Sigmoid colon (tissue), 4 donors: Measurements from ENCODE around the gene ELMO3.

Experiments used
- CTCF ChIP-seq, 4 experiments: fragments of 450-650 bp in 3 of 4; fragments of 200-600 bp in 1 of 4; IDR thresholded peaks; one replicate each; pipeline ENCODE4 v1.5.1; 2016 to 2019; ENCODE audit warnings: antibody characterized with exemption in 4 of 4, mild to moderate bottlenecking in 3 of 4, moderate library complexity in 2 of 4
- POLR2A ChIP-seq, 2 donors: fragments of 450-650 bp; IDR thresholded peaks; one replicate each; pipeline ENCODE4 v1.6.1; 2016; ENCODE audit warnings: antibody characterized with exemption in 2 of 2, mild to moderate bottlenecking in 2 of 2, moderate library complexity in 2 of 2
- POLR2AphosphoS5 ChIP-seq, 4 donors: sonication (generic); formaldehyde crosslinking; IDR thresholded peaks; one replicate each; pipeline ENCODE4 v1.6.1; 2017; ENCODE audit warnings: antibody characterized with exemption in 4 of 4

GRCh38 chr16:67202956-67203493 lies 4.1 kb downstream of the ELMO3 start:
- no peak for TF ChIP-seq CTCF (IDR thresholded peaks at IDR 0.05)
- TF ChIP-seq POLR2A (IDR thresholded peaks at IDR 0.05), result no peak
- no peak for TF ChIP-seq POLR2AphosphoS5 (IDR thresholded peaks at IDR 0.05)
